HTERT RPE-1 (cell line): ENCODE data around the gene IRF6.
"Not testable (repeated sequence)": the region's sequence is repeated elsewhere in the genome, so short reads cannot be mapped to it uniquely, and the experiment has no call there.

Source experiments
- in situ Hi-C: fragments of 300-500 bp; cut with MboI; formaldehyde crosslinking; loops from 4 replicates; pipeline ENCODE4 v1.14.3; 2020; ENCODE audit warnings: low sequenced_read_pairs

Gene IRF6

DNA sequence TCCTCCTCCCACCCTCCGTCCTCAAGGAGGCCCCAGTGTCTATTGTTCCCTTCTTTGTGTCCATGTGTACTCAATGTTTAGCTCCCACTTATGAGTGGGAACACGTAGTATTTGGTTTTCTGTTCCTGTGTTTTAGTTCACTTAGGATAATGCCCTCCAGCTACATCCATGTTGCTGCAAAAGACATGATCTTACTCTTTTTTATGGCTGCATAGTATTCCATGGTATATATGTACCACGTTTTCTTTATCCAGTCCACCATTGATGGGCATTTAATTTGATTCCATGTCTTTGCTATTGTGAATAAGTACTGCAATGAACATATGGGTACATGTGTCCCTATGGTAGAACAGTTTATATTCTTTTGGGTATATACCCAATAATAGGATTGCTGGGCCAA, 12.2 kb downstream of the IRF6 start:
- in situ Hi-C loops: not testable (repeated sequence)

DNA sequence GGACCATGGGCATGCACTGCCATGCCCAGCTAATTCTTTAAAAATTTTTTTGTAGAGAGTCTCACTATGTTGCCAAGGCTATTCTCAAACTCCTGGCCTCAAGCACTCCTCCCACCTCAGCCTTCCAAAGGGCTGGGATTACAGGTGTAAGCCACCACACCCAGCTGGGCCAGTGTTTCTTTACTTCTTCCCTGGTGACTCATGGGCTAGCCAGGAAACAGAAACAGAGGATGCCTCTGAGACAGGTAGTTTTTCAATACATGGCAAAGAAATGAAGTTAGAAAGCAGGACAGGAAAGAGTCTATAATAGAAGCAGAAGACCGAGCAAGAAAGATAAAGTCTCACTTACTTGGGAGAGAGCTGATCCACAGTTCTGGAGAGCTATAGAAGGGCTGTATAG, 14.0 kb downstream of the IRF6 start:
- in situ Hi-C loops: no loop called here

DNA sequence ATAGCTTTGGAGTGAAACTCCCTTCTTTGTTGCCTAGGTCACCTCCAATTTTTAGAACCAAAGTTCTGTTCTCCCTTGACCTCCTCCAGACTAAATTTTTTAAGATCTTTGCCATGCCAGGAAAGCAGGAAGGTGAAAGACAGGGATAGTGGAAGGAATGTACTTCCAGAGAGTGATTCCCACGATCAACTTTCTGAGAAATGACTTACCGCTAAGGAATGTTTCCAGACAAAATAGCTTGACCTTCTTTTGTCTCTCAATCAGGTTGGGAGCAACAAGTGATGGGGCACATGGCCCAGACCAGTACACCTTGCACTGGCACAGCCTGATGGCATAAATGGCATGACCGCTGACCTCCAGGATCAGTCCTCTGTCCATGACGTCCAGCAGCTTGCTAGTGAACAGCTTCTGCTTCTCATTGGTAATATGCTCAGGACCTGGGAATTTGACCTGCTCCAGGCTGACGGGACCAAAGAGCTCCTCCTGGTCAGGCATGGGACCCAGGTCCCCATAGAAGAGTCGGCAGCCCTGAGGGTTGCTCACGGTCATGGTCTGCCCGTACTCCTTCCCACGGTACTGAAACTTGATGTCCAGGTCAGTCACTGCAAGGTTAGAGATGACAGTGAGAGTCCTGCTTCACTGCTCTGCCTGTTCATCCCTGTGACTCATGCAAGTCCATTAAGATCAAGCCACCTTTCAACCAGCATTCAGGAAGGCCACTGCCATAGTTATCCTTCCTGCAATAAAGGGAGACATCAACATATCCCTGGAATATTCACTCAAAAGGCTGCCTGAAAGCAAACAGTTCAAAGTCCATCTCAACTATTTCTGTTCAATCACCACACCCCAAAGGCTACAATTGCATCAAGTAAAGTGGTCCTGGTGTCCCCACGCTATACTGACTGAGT, 15.4 kb downstream of the IRF6 start:
- in situ Hi-C loops: no loop called here

DNA sequence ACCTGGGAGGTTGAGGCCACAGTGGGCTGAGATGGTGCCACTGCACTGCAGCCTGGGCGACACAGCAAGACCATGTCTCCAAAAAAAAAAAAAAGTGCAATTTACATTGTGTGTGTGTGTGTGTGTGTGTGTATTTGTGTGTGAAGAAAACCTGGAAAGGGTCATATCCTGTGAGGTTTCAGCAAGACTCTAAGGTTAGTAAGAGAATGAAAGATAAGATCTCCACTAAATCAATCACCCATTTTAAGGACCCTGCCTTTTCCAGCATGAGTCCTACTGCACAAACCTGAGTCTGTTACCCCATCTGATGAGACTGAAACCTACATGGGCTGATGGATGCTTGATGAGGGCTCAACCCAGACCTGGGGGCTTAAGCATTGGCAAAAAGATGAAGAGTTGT, 16.7 kb downstream of the IRF6 start:
- in situ Hi-C loops: no loop called here

DNA sequence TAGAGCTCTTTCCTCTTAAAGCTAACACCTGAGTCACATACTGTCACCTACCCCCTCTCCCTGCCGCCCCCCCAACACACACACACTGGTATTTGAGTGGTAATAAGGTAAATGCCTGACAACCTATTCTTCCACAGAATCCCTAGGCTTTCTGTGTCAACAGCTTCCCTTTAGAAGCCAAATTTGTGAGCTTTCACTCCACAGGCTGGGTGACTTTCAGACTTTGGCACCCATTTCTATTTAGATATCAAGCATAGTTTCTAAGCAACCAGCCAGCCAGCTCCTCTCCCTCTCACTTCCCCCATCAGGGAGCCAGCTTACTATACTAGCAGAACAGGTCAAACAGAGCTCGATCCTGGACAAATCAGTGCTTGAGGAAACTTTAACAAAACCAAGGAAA, 18.4 kb downstream of the IRF6 start:
- in situ Hi-C loops: no loop called here

DNA sequence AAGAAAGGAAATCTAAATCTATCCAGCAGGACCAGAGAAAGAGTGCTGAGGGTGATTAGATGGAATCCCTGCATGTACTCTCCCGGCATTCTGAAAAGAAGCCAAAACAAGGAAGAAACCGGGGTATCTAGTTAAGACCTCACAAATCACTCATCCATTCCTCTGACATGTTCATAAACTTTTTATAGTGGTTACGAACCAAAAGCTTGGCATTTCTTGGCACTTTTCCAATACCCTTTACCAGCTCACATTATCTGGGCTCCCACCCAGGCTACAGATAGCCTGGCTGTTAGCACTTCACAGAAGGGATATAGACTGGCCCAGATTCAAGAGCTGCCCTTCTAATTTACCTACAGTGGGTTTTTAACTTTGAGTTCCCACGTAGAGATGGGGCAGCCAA, 19.8 kb downstream of the IRF6 start:
- in situ Hi-C loops: no loop called here

DNA sequence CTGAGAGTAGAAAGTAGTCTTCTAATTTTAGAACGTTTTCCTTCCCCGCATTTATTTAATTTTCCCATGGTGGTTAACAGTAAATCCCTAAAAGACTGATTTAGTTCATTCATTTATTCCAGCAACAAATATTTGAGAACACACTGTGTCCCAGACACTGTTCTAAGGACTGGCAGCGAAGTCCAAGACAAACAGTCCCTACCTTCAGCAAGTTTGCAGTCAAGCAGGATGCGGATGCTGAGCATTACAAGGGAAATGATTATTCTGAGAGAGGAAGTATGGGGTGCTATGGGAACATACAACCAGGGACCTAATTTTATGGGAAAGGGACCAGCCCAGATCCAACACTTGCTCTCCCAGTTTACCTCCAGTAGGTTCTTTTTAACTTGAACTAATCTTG, 20.4 kb downstream of the IRF6 start:
- in situ Hi-C loops: no loop called here

DNA sequence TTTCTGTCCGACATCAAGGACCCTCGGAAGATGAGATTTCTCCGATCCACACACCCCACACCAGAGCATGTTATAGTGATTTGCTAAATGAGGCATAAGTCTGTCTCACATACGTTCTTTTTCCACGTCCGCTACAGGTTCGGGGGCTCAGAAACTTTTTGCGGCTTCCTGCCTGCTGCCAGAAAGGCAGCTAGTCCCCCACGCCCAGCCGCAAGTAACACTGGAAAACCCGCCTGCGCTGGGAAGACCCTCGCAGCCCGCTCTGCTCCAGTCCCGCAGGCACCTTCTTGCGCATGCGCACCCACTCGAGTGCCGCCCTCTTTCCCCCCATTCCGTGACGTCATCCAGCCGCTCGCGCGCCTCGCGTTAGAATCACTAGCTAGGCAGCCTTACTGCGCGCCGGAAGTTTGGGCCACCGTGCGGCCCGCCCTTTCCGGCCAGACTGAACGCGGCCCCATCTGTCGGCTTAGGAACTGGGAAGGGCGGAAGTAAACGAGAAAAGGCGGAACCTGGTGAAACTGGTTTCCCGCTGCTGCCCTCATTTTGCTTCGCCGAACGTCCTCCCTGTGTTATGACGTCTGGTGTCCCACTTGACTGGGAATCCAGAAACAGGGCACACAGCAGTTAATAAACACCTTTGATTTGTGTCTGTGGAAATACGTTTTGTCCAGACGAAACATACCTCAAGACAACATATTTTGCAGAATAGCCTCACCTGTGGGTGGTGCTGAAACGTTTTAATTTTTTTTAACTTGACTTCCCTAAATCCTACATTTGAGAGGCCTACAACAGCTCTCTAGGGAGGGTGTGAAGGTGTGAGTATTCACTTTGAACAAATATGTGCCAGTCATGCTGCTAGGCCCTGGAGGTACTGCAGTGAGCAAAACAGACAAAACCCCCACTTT, 21.4 kb downstream of the IRF6 start, which contains the start of gene C1orf74:
C1orf74 (minus strand) TSS at position 295 of the 905 bp plus-strand sequence. CDS start 925 bp downstream, outside the sequence.
- in situ Hi-C loops: no loop called here

DNA sequence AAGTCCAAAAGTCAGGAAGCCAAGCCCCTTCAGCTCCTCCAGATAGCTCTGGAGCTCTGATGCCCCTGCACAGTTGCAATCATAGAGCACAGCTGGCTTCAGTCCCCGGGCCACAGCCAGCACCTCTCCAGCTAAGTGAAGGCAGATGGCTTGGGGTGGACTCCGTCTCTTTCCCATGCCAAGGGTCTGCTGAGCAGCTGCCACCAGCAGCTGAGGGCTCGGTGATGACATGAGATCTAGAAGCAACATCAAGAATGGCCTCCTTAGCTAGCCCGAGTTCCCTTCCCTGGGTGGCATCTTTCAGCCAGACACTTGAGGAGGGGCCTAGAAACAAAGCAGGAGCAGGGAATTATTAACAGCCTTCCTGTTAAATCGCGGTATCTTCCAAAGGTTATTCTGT, 22.6 kb downstream of the IRF6 start:
- in situ Hi-C loops: no loop called here

DNA sequence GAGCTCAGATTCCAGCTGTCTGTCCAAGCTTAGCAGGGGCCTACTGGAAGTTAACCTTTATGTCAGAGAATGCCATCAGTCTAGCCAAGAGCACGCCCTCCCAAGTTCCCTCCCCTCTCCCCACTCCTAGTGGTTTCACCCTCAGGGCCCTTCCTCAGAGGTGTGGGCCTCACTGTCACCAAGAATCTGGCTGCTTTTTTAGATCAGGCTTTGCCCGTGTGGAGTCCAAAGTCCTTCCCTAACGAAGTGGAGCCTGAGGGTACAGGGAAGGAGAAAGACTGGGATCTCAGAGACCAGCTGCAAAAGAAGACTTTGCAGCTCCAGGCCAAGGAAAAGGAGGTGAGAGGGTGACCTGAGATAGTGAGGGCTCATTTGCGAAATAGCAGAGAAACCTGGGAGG, 25.7 kb downstream of the IRF6 start:
- in situ Hi-C loops: no loop called here

DNA sequence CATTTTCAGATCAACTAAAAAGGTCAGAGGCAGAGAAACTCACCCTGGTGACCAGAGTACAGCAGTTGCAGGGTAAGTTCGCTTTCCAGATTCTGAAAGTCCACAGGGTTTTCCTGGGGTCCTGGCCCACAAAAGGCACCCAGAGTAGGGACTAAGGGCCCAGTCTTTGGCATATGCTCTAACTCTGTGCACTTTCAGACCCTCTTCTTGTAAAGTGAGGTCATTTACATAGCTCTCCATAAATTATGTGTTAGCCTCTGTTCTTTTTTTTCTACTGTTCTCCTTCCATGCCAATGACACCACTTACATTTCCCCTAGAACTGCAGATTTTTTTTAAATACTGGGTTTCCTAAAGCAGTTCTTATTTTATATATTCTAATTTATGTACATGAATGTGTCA, 27.8 kb downstream of the IRF6 start:
- in situ Hi-C loops: no loop called here

DNA sequence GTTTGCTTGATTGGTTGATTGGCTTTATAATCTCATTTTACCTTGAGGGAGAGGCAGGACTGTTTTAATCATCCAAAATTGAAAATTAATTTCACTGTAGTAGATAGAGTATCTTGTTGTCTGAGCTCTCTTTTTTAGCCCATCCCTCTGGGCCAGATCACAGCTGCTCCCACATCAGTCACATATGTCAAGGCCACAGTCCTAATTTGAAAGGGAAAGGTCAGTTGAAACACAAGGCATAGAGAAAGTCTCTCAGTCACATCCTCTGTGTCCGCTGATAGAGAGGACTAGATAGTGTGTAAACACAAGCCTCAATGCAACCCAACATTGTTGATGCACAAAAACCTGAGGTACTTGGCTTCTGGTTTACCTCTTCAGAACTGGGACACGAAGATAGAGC, 28.4 kb downstream of the IRF6 start:
- in situ Hi-C loops: no loop called here

DNA sequence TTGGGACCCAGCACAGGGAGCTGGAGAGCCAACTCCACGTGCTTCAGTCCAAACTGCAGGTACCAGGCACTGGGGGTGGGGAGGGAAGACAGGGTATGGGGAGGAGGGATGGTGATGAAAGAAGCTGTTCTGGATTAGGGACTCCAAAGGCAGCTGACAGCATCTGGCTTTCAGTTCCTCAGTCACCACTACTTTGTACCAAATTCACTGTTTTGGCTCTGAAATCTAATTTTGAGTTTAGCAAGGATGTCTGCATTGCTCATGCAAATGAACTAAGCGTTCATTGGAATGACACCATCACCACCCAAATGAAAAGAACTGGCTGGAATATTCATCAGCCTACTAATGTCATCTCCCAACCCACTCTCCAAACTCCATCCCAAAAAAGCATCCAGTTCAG, 30.3 kb downstream of the IRF6 start:
- in situ Hi-C loops: no loop called here

DNA sequence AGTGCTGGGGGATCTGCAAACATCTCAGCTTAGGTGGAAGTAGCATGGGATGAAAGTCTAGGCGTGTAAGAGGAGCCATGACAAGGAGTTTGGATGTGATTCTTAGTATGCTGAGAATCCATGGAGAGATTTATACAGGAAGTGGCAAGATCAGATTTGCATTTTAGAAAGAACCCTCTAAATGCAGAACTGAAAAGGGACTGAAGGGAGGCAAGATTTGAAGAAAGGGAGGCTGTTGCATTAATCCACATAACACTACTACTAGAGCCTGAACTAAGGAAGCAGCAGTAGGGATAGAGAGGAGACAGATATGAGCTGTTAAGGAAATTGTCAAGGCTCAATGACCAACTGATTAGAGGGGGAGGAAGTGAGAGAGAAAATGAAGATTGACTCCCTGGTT, 31.4 kb downstream of the IRF6 start:
- in situ Hi-C loops: no loop called here

DNA sequence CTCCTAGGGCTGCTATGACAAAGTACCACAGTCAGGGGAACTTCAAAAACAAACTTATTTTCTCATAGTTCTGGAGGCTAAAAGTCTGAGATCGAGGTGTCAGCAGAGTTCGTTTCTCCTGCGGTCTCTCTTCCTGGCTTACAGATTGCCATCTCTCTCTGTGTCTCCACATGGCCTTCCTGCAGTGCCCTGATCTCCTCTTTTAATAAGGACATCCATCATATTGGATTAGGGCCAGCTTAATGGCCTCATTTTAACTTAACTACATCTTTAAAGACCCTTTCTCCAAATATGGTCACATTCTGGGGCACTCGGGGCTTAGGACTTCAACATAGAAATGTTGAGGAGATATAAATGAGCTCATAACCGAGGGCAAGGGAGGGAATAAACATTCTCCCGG, 33.8 kb downstream of the IRF6 start:
- in situ Hi-C loops: no loop called here

DNA sequence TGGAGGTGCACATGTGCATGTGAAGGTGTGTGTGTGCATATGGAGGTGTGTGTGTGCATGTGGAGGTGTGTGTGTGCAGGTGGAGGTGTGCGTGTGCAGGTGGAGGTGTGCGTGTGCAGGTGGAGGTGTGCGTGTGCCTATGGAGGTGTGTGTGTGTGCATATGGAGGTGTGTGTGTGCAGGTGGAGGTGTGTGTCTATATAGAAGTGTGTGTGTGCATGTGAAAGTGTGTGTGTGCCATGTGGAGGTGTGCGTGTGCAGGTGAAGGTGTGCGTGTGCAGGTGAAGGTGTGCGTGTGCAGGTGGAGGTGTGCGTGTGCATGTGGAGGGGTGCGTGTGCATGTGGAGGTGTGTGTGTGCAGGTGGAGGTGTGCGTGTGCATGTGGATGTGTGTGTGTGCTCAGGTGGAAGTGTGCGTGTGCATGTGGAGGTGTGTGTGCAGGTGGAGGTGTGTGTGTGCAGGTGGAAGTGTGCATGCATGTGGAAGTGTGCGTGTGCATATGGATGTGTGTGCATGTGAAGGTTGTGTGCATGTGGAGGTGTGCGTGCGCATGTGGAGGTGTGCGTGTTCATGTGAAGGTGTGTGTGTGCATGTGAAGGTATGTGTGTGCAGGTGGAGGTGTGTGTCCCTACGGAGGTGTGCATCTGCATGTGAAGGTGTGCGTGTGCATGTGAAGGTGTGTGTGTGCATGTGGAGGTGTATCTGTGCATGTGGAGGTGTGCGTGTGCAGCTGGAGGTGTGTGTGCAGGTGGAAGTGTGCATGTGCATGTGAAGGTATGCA, 35.1 kb downstream of the IRF6 start:
- in situ Hi-C loops: no loop called here

DNA sequence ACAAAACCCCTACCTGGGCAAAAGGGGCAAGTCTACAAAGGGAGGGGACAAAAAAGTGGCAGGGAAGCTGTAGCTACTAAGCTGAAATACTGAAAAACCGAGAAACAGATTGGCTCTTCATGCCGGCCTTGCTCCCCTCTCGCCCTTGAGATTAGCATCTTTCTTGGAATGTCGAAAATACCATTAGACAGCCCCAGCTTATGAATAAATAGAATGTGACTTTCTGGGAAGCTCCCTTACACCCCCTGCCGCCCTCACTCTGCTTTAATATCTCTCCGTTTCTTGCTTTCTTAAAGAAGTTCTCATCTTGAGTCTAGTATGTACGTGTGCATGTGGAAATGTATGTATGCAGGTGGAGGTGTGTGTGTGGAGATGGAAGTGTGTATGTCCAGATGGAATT, 36.0 kb downstream of the IRF6 start:
- in situ Hi-C loops: no loop called here

DNA sequence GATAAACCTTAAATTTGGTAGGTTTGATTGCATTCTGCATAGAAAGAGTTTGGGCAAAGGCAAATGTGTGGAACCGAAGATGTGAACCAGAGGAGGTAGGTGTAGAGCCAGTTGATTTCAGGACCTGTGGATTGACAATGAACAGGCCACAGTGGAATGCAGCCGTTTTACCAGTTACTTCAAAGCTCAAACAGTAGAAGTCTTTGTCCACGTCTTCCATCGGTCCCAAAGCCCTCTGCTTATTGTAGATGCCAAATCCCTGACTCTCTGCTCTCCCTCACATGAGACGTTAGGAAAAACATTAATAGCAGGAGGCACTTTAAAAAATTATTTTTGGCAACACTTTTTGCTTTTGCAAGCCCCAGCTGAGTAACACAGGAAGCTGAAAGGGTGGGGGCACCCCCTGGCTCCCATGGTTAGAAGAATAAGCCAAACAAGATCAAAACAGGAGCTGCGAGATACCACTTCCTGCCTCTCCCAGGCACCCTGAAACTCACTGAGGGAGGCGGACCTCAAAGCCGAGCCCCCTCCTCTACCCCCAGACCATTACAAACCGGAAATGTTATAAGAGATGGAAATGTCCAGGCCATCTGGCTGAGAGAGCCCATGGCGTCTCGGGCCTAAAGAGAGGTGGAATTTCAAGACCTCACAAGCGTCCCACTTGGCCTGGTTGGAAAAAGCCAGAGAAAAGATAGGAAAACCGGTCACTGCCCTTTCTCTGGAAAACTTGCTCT, 36.6 kb downstream of the IRF6 start:
- in situ Hi-C loops: no loop called here

DNA sequence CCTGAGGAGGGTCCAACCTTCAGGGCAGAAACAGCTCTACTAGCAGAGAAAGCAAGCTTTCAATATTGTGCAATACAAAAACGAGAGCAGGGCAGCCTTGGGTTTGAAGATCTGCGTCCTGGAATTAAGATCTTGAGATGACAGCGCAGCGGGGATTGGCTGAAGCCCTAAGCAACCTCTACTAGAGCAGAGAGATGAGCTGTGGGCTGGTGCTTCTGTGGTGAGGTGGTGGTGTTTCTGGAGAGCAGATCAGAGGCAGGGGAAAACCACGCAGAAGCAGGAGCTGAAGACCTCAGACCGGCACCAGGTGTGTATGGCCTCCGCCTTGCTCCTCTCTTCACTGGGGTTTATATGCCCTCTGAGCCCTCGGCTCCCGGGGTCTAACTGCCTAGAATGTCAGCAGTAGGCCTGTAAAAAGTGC, 37.6 kb downstream of the IRF6 start:
- in situ Hi-C loops: no loop called here

DNA sequence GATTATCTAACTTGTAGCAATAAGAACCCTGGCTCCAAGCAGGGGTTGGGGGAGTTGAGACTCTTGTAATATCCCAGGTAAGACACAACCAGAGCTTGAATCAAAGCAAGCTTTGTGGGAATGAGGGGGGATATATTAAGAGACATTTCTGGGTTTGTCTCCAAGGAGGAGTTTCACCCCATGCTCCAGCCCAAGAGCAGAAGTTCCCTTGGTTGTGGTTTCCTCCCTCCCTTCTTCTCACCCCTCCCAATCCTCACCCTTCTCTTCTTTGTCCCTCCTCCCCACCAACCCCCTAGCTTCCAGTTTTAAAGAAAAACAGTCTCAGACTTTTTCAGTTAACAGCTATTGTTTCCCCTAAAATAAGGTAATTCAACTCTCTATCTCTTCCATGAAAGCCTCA, 38.2 kb downstream of the IRF6 start:
- in situ Hi-C loops: no loop called here
